ENCODE measurements around the gene NOXRED1.
"Not testable (repeated sequence)": the region's sequence is repeated elsewhere in the genome, so short reads cannot be mapped to it uniquely, and the experiment has no call there.

Gene NOXRED1

GRCh38 chr14:77423423-77423822 lies at the start of gene NOXRED1:
NOXRED1 (minus strand) TSS chr14:77423523; CDS start chr14:77422889, 634 bp downstream.
- DNase-seq: no peak

GRCh38 chr14:77470224-77470870 lies 47.0 kb upstream of the NOXRED1 start:
- no peak for DNase-seq

GRCh38 chr14:77469539-77469938 lies 46.2 kb upstream of the NOXRED1 start:
- no peak for DNase-seq

- no peak for DNase-seq
These were observed 45.8 kb upstream of the NOXRED1 start for GRCh38 chr14:77469067-77469505.

DNA sequence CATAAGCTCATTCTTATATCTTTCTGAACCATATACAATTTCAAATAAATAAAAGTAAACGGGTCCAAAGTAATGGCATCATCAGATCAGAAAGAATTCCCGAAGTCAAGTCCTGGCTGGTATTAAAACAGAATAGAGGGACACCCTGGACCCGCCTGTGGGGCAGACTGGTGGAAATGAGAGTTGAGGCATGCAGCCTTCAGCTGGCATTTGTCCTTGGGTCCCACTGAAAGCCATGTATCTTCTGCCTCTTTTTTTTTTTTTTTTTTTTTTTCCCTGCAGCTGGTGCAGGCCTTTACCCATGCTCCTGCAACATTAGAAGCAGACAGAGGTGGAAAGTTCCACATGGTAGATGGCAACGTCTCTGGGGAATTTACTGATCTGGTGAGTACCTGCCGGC lies 44.5 kb upstream of the NOXRED1 start:
- no peak for DNase-seq

- DNase-seq: peak; percentile 63
These were observed 35.9 kb upstream of the NOXRED1 start for GRCh38 chr14:77459072-77459723.

DNA sequence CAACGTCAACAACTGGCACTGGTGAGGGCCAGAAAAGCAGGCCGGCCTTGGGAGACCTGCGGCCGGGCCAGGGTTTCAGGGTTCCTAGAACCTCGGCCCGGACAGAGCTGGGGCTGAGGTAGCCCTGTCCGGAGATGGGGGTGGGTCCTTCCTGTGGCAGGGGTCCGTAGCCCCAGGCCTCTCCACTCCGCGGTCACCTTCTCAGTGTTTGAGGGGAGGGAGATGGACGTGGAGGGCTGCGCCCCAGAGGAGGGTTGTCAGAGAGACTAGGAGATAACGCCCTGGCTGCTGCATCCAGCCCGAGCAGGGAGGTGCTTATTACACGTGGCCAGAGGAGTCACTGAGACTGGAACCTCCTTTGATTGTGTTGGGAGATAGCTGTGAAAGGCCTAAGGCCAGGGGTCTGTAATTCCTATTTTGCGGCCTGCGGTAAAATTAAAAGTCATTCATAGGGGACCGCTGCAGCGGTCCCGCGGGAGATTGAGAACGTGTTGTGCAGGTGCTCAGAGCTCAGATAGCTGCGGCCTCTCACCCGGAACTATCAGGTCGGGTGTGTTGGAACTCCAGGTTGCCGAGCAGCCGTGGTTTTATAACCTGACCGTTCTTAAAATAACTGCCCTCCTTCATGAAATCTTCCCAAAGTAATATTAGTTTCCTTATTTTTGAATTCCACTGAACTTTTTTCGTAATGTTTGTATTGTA lies 35.1 kb upstream of the NOXRED1 start:
- DNase-seq: peak; percentile 26

- peak; percentile 99 for DNase-seq
These were observed 34.4 kb upstream of the NOXRED1 start, which contains the start of the genes AHSA1 and VIPAS39 for GRCh38 chr14:77457522-77458248. AHSA1 (plus strand) TSS chr14:77458093; CDS start chr14:77458190, 97 bp downstream. VIPAS39 (minus strand) TSS chr14:77457601; CDS start chr14:77454102, 3,499 bp downstream.

DNA sequence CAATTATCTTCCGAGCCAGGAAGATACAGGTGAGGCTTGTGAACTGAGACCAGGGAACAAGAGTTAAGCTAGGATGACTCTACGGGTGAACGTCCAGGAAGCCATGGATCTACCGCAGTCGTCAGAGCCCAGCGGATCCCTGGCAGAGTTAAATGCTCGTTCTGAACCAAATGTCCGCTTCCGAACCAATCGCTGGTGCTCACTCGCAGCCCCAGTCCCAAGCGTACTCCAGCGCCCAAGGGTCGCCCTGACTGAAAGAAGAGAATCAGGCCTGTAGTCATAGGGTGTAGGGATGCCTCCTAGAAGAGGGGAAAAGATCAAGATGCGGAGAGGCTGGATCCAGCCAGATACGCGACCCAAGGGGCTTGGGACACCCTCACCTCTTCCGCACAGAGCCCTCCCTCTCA lies 33.8 kb upstream of the NOXRED1 start:
- peak; percentile 15 for DNase-seq

GRCh38 chr14:77455966-77456640 lies 32.8 kb upstream of the NOXRED1 start:
- DNase-seq: no peak

DNA sequence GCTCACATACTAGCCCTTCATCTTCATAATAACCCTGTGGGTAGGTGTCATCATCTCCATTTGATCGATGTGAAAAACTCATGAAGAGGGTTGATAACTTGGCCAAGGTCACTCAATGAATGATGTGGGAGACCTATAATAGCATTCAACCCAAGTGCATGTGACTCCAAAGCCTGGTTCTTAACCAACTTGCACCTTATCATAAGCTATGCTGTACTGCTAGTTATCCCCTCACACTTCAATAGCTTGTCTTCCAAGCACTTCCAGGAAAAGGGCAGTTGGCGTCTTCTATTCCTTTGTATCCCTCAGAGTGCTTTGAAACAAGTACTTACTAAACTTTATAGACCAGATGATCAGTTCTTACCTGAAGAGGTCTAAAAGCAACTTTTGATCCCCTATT lies 18.9 kb upstream of the NOXRED1 start:
- no peak for DNase-seq

DNA sequence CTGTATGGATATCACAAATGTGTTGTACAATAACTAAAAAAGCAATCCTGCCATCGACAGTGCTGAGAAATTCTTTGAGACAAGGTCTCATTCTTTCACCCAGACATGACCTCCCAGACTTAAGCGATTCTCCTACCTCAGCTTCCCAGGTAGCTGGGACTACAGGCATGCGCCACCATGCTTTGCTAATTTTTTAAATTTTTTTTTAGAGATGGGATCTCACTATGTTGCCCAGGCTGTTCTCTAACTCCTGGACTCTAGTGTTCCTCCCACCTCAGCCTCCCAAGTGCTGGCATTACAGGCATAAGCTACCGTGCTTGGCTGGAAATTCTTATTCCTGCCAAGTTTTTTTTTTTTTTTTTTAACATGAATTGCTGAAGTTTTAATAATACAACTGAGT lies 16.5 kb upstream of the NOXRED1 start:
- DNase-seq: no peak

DNA sequence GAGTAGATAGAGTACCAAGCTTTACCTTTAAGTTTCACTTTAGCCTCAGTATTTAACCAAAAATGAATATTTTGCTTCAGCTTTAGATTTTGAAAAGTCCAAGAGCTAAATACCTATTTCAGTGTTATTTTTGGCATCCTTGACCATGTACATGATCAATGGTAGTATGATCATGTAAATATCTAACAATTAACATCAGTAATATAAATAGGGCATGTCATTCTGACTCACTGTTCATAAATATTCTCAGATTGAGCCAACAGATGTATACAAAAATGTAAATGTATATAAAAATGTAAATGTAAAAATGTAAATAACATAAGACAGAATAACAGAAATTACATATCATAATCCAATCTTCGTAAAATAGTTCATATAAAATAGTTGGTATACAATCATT lies 15.3 kb upstream of the NOXRED1 start:
- DNase-seq: no peak

GRCh38 chr14:77436042-77436441 lies 12.7 kb upstream of the NOXRED1 start:
- DNase-seq: peak; percentile 13

DNA sequence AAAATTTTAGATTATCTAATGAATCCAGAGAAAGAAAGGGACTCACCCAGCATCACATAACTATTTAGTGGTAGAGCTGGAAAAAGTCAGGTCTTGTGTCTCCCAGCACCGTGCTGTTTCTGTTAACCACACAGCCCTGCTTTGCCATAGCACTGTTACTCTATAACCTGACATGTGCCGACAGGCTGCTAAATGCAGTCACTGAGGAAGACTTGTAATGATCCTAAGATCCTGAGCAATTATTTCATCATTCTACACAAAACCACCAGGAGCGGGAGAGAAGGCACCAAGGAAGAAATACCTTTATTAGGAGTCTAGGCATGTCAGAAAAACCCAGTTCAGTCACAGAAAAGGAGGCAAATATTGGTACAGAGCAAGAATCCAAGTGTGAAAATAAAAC lies 3.1 kb upstream of the NOXRED1 start:
- no peak for DNase-seq

DNA sequence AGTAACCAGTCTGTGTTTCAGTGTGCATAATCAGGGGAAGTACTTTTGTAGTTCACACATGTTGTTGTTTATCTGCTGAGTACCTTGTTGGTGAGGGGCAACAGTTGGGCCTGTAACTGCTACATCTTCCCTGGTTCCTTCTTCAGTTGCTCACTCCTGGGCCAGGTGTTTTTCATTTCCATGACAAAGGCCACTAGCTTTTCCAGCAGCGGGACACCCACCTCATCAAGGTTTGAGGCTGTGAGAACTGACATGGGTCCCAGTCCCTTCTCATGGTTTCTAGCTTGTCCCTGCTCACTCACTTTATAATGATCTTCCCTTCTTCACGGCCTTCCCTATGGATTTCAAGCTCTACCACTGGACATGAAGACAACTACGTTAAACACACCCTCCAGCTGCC lies 1.5 kb upstream of the NOXRED1 start:
- DNase-seq: no peak

DNA sequence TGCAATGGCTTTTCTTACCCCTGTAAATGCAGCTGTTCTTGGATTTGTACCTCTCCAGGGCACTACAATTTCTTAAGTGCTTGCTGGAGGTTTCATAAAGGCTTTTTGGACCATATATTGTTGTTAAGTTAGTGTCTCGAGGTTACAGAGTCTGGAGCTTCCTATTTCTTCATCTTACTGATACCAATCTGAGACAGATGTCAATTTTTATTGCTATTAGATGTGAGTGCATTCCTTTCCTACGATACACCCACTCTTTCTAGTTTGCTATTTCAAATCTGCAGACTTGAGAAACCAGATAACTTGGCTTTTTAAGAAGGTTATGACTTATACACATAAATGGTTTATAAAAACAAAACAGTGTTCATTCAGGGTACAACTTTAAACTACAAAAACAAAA lies 2.1 kb downstream of the NOXRED1 start:
- peak; percentile 51 for DNase-seq

DNA sequence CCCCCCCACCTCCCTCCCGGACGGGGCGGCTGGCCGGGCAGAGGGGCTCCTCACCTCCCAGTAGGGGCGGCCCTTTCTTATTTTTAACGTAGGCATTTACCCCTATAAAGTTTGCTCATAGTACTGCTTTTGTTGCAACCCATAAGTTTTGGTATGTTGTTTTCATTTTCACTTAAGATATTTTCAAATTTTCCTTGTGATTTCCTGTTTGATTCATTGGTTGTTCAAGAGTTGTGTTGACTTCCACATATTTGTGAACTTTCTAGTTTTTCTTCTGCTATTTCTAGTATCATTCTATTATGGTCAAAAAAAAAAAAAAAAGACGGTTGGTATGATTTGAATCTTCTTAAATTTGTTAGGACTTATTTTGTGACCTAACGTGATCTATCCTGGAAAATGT lies 6.5 kb downstream of the NOXRED1 start:
- DNase-seq: no peak

- not testable (repeated sequence) for DNase-seq
These were observed 7.2 kb downstream of the NOXRED1 start for GRCh38 chr14:77416098-77416497.

DNA sequence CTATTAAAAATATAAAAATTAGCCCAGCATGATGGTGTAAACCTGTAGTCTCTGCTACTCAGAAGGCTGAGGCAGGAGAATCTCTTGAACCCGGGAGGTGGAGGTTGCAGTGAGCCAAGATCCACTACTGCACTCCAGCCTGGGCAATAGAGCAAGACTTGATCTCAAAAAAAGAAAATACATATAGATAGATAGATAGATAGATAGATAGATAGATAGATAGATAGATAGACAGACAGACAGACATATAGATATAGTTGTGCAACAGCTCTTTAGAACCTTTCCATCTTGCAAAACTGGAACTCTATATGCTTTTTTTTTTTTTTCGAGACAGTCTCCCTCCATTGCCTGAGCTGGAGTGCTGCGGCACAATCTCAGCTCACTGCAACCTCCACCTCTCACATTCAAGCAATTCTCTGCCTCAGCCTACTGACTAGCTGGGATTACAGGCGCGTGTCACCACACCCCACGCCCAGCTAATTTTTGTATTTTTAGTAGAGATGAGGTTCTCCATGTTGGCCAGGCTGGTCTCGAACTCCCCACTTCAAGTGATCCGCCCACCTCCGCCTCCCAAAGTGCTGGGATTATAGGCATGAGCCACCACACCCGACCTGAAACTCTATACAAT lies 7.8 kb downstream of the NOXRED1 start:
- not testable (repeated sequence) for DNase-seq

DNA sequence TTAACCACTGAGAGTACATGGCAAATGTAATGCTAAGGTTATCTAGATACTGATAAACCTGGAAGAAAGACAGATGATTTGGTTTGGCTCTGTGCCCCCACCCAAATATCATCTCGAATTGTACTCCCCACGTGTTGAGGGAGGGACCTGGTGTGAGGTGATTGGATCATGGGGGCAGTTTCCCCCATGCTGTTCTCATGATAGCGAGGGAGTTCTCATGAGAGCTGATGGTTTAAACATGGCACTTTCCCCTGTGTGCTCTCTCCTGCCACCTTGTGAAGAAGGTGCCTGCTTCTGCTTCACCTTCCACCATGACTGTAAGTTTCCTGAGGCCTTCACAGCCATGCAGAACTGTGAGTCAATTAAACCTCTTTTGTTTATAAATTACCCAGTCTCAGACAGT lies 14.2 kb downstream of the NOXRED1 start:
- DNase-seq: no peak

DNA sequence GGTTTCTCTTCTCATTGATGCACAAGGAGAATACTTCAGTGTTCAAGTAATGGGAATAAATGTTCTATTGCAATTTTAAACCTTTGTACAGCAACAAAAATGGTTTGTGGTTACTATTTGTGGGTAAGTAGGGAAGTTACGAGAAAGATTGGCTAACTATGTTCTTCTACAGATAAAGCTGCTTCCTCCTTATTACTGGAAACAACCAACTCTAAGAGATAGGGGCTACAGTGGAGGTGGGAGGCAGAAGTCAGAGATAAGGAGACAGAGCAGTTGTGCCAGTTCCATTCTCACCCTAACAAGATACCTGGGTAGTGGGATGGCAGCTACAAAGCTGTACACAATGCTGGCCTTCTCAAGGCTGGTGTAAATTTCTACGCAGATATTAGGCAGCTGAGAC lies 16.2 kb downstream of the NOXRED1 start:
- no peak for DNase-seq

All from HCEC 1CT (cell line).